Suprapubic skin (tissue), 4 donors: ENCODE results near the gene MRPL39. TPM values are rescaled to one million over a fixed set of nuclear protein-coding genes. Genes with fewer than 3 reads are reported as not detected.

Experiments used
- DNase-seq, 2 donors: peaks; one replicate each; pipeline ENCODE4 v3.0.0-alpha.2; 2019; ENCODE audit warnings: low spot score in 2 of 2
- H3K27ac ChIP-seq: fragments of 200-600 bp; sonication (generic); one replicate; pipeline ENCODE4 v1.5.1; 2019
- H3K27me3 ChIP-seq: fragments of 200-600 bp; sonication (generic); one replicate; pipeline ENCODE4 v1.5.1; 2019
- H3K36me3 ChIP-seq: fragments of 200-600 bp; sonication (generic); one replicate; pipeline ENCODE4 v1.5.1; 2019
- H3K4me1 ChIP-seq: fragments of 200-600 bp; sonication (generic); one replicate; pipeline ENCODE4 v1.5.1; 2019
- H3K4me3 ChIP-seq: fragments of 200-600 bp; sonication (generic); one replicate; pipeline ENCODE4 v1.5.1; 2019; ENCODE audit warnings: mild to moderate bottlenecking
- H3K9me3 ChIP-seq: fragments of 200-600 bp; sonication (generic); one replicate; pipeline ENCODE4 v1.5.1; 2019
- CTCF ChIP-seq, 2 donors: fragments of 200-600 bp in 1 of 2; fragments of 450-650 bp in 1 of 2; sonication (generic) in 1 of 2; IDR thresholded peaks; one replicate each; pipeline ENCODE4 v1.5.1; 2016 to 2019; ENCODE audit warnings: antibody characterized with exemption in 2 of 2, mild to moderate bottlenecking in 1 of 2, moderate library complexity in 1 of 2
- EP300 ChIP-seq: sonication (generic); formaldehyde crosslinking; IDR thresholded peaks from one replicate; pipeline ENCODE4 v1.6.1; 2017; ENCODE audit warnings: antibody characterized with exemption
- POLR2A ChIP-seq, 2 donors: fragments of 450-650 bp; IDR thresholded peaks; one replicate each; pipeline ENCODE4 v1.6.1; 2017; ENCODE audit warnings: antibody characterized with exemption in 2 of 2, mild to moderate bottlenecking in 2 of 2, moderate library complexity in 2 of 2
- POLR2AphosphoS5 ChIP-seq, 3 donors: sonication (generic); formaldehyde crosslinking; IDR thresholded peaks; one replicate each; pipeline ENCODE4 v1.6.1; 2017; ENCODE audit warnings: antibody characterized with exemption in 3 of 3
- WGBS: methylation state at CpG from one replicate; pipeline ENCODE4 v1.1.5; 2018; 5-methylcytosine and 5-hydroxymethylcytosine counted together
- total RNA-seq, 4 donors: library from RNA; depleted of rRNA; stranded (reverse); fragments of >200 nt; gene quantifications; one replicate each; pipeline ENCODE4 v1.1.0, GENCODE V29; 2016

The MRPL39 gene
- total RNA-seq, 4 donors from 2014 or later = 21.4 to 28.7 (median 23.1) TPM

GRCh38 chr21:25541042-25541441 is 66.2 kb downstream of the MRPL39 start:
- TF ChIP-seq CTCF (IDR thresholded peaks at IDR 0.05) (no peak), POLR2A (IDR thresholded peaks at IDR 0.05) (no peak), POLR2AphosphoS5 (IDR thresholded peaks at IDR 0.05) (no peak), EP300 (no peak)
- no peak overlapping the region for H3K27ac ChIP-seq
- no peak overlapping the region for H3K4me3 ChIP-seq
- H3K36me3 ChIP-seq = no peaks in the 10 kb centered on the region
- H3K9me3 ChIP-seq = peaks cover 7% of the 10 kb centered on the region
- H3K4me1 ChIP-seq = no peaks in the 10 kb centered on the region
- 91% methylated on average over 2 of the region's 2 CpGs for WGBS
- DNase-seq = no peak
- no peaks in the 10 kb centered on the region for H3K27me3 ChIP-seq

GRCh38 chr21:25539606-25540005 is 67.7 kb downstream of the MRPL39 start:
- peaks cover 7% of the 10 kb centered on the region for H3K9me3 ChIP-seq
- no peaks in the 10 kb centered on the region for H3K27me3 ChIP-seq
- H3K4me3 ChIP-seq = no peak overlapping the region
- H3K36me3 ChIP-seq = no peaks in the 10 kb centered on the region
- H3K27ac ChIP-seq = no peak overlapping the region
- no peak for DNase-seq
- no peaks in the 10 kb centered on the region for H3K4me1 ChIP-seq
- WGBS = 86% methylated on average over 3 of the region's 3 CpGs
- TF ChIP-seq POLR2A (IDR thresholded peaks at IDR 0.05) (no peak), CTCF (IDR thresholded peaks at IDR 0.05) (no peak), EP300 (no peak), POLR2AphosphoS5 (IDR thresholded peaks at IDR 0.05) (no peak)

GRCh38 chr21:25537174-25537573 is 70.1 kb downstream of the MRPL39 start:
- H3K36me3 ChIP-seq = no peaks in the 10 kb centered on the region
- no peak overlapping the region for H3K4me3 ChIP-seq
- H3K27ac ChIP-seq = no peak overlapping the region
- no peaks in the 10 kb centered on the region for H3K4me1 ChIP-seq
- H3K9me3 ChIP-seq = peaks cover 7% of the 10 kb centered on the region
- no peak for DNase-seq
- H3K27me3 ChIP-seq = no peaks in the 10 kb centered on the region
- TF ChIP-seq EP300 = no peak
- TF ChIP-seq CTCF (IDR thresholded peaks at IDR 0.05) = no peak
- no peak for TF ChIP-seq POLR2AphosphoS5 (IDR thresholded peaks at IDR 0.05)
- no peak for TF ChIP-seq POLR2A (IDR thresholded peaks at IDR 0.05)

- no peak overlapping the region for H3K27ac ChIP-seq
- no peak for DNase-seq
- TF ChIP-seq POLR2A (IDR thresholded peaks at IDR 0.05) = no peak
- no peak for TF ChIP-seq EP300
- TF ChIP-seq POLR2AphosphoS5 (IDR thresholded peaks at IDR 0.05) = no peak
- no peak for TF ChIP-seq CTCF (IDR thresholded peaks at IDR 0.05)
- no peaks in the 10 kb centered on the region for H3K4me1 ChIP-seq
- H3K4me3 ChIP-seq = no peak overlapping the region
- no peaks in the 10 kb centered on the region for H3K36me3 ChIP-seq
- peaks cover 7% of the 10 kb centered on the region for H3K9me3 ChIP-seq
- no peaks in the 10 kb centered on the region for H3K27me3 ChIP-seq
Measured at GRCh38 chr21:25536752-25537151, 70.5 kb downstream of the MRPL39 start.

GRCh38 chr21:25535849-25536248 is 71.4 kb downstream of the MRPL39 start:
- TF ChIP-seq POLR2AphosphoS5 (IDR thresholded peaks at IDR 0.05) (no peak), CTCF (IDR thresholded peaks at IDR 0.05) (no peak), EP300 (no peak), POLR2A (IDR thresholded peaks at IDR 0.05) (no peak)
- H3K36me3 ChIP-seq = no peaks in the 10 kb centered on the region
- H3K4me3 ChIP-seq = no peak overlapping the region
- no peaks in the 10 kb centered on the region for H3K27me3 ChIP-seq
- H3K9me3 ChIP-seq = peaks cover 7% of the 10 kb centered on the region
- no peak overlapping the region for H3K27ac ChIP-seq
- H3K4me1 ChIP-seq = no peaks in the 10 kb centered on the region
- DNase-seq = no peak
- 50% methylated on average over 2 of the region's 2 CpGs for WGBS

Other genes starting within 250 kb of the MRPL39 start
- gene JAM2, start 31.8 kb upstream of the MRPL39 start, total RNA-seq = 1 to 10 TPM; 2.0 to 7.6 (median 4.7) TPM
- gene ATP5PF, start 127.4 kb upstream of the MRPL39 start, total RNA-seq = 10 to 100 TPM; 45.5 to 66.5 (median 55.1) TPM
- 10 to 100 TPM; 11.8 to 20.7 (median 17.9) TPM for gene GABPA, start 127.5 kb upstream of the MRPL39 start, total RNA-seq